Common myeloid progenitor, CD34-positive (primary cell): ENCODE data around the gene SIGLEC6. TPM values are rescaled to one million over a fixed set of nuclear protein-coding genes. Genes with fewer than 3 reads are reported as not detected.

ENCODE experiments used
- CTCF ChIA-PET: fragments of 350-600 bp; sonication (Branson Sonifier 250); formaldehyde crosslinking; loops from one replicate; lab custom pipeline; 2021; ENCODE audit warnings: antibody characterized with exemption; lab: Charles Lee
- POLR2A ChIA-PET: fragments of 350-600 bp; sonication (Branson Sonifier 250); formaldehyde crosslinking; loops from one replicate; lab custom pipeline; 2021; ENCODE audit warnings: antibody characterized with exemption; lab: Charles Lee
- DNase-seq, 3 donors: peaks; one replicate each; pipeline versions ENCODE4 v3.0.0 to v3.0.0-alpha.2; 2013
- H3K27ac ChIP-seq, 2 experiments: 1 replicate in 1 of 2; 2 replicates in 1 of 2; pipeline ENCODE4 v1.7.0; 2013; ENCODE audit warnings: inconsistent platforms in 2 of 2, low read length in 2 of 2, mild to moderate bottlenecking in 2 of 2, low read depth in 1 of 2, moderate library complexity in 1 of 2; ENCODE audit not compliant: severe bottlenecking in 2 of 2, insufficient read depth in 1 of 2, poor library complexity in 1 of 2
- H3K27me3 ChIP-seq, 5 experiments: replicated peaks in 2 of 5; 1 replicate in 3 of 5; 2 replicates in 2 of 5; pipeline versions ENCODE4 v1.6.1 to v1.7.0; 2013; ENCODE audit warnings: low read length in 4 of 5, mild to moderate bottlenecking in 2 of 5, moderate library complexity in 2 of 5, inconsistent platforms in 1 of 5; ENCODE audit not compliant: insufficient read depth in 5 of 5, control insufficient read depth in 4 of 5
- H3K36me3 ChIP-seq, 4 experiments: 1 replicate in 2 of 4; 2 replicates in 2 of 4; pipeline versions ENCODE4 v1.6.1 to v1.7.0; 2013; ENCODE audit warnings: low read length in 3 of 4, control low read depth in 1 of 4, mild to moderate bottlenecking in 1 of 4; ENCODE audit not compliant: control insufficient read depth in 4 of 4, insufficient read depth in 4 of 4
- H3K4me1 ChIP-seq, 4 experiments: 1 replicate in 3 of 4; 2 replicates in 1 of 4; pipeline versions ENCODE4 v1.6.1 to v1.7.1; 2013; ENCODE audit warnings: low read length in 3 of 4, mild to moderate bottlenecking in 3 of 4, control low read depth in 1 of 4, inconsistent platforms in 1 of 4, moderate library complexity in 1 of 4; ENCODE audit not compliant: control insufficient read depth in 4 of 4, insufficient read depth in 4 of 4; ENCODE audit errors: control extremely low read depth in 1 of 4
- H3K4me3 ChIP-seq, 7 experiments: 1 replicate in 4 of 7; 2 replicates in 3 of 7; pipeline versions ENCODE4 v1.5.1 to v1.7.0; 2013; ENCODE audit warnings: mild to moderate bottlenecking in 7 of 7, low read length in 6 of 7, moderate library complexity in 6 of 7, inconsistent platforms in 2 of 7, low read depth in 2 of 7, control low read depth in 1 of 7; ENCODE audit not compliant: insufficient read depth in 4 of 7, control insufficient read depth in 1 of 7; ENCODE audit errors: extremely low read depth in 1 of 7
- H3K9me3 ChIP-seq, 5 experiments: 1 replicate in 4 of 5; 2 replicates in 1 of 5; pipeline versions ENCODE4 v1.6.1 to v1.7.1; 2013; ENCODE audit warnings: low read length in 4 of 5, mild to moderate bottlenecking in 2 of 5, inconsistent platforms in 1 of 5, low read depth in 1 of 5, moderate library complexity in 1 of 5; ENCODE audit not compliant: control insufficient read depth in 4 of 5, insufficient read depth in 2 of 5; ENCODE audit errors: control extremely low read depth in 1 of 5
- WGBS: methylation state at CpG from one replicate; pipeline ENCODE4 v1.1.5; 2013; ENCODE audit not compliant: insufficient coverage; 5-methylcytosine and 5-hydroxymethylcytosine counted together
- polyA plus RNA-seq: library from polyadenylated mRNA; unstranded; fragments of 120-200 nt; gene quantifications from one replicate; pipeline ENCODE4 v1.2.1, GENCODE V29; 2013

SIGLEC6 gene
- polyA plus RNA-seq: 0.45 TPM

- H3K27me3 ChIP-seq: peaks cover 0 to 3% (median 0%) of the 10 kb centered on the region in 5 experiments
- no peaks in the 10 kb centered on the region for H3K36me3 ChIP-seq
- H3K27ac ChIP-seq: peak within 1 kb of the TSS in 1 of 2 experiments; percentile 63
- WGBS: 13% methylated on average over 16 of the region's 25 CpGs
- H3K4me3 ChIP-seq: peak within 1 kb of the TSS in 5 of 7 experiments; percentile 20 to 52 (median 29)
- peak; percentile 88 to 97 (median 96) for DNase-seq
- peaks cover 0 to 1% (median 0%) of the 10 kb centered on the region in 5 experiments for H3K9me3 ChIP-seq
- peaks cover 0 to 34% (median 16%) of the 10 kb centered on the region in 4 experiments for H3K4me1 ChIP-seq
- ChIA-PET POLR2A (no interaction called here), CTCF (interaction anchor here (1.0 to 1.4 kb wide), 7 partner anchors 9 to 58 kb away, joined by 3 to 6 read pairs (median 3); no protein-coding TSS in a partner anchor)
These were observed at the start of gene SIGLEC6 for GRCh38 chr19:51531349-51532315. SIGLEC6 (minus strand) TSS chr19:51531670; CDS start chr19:51531648, 22 bp downstream.

DNA sequence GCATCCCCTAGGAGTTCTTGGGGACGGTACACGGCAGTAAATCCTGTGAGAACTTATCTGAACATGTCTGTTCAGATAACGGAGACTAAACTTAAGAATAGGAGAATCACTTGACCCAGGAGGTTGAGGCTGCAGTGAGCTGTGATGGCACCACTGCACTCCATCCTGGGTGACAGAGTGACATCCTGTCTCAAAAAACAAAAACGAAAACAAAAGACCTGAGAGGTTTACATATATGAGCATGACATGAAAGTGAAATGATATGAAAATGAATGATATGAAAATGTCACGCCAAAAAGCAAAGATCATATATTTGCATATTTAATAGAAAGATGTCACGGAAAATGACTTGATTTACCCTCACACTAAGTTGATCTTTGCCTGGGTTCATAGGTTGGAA, 45.4 kb upstream of the SIGLEC6 start:
- peaks cover 7 to 42% (median 33%) of the 10 kb centered on the region in 4 experiments for H3K36me3 ChIP-seq
- no peaks in the 10 kb centered on the region for H3K27me3 ChIP-seq
- no peak overlapping the region for H3K27ac ChIP-seq
- POLR2A ChIA-PET: no interaction called here
- H3K9me3 ChIP-seq: peaks cover 0 to 1% (median 0%) of the 10 kb centered on the region in 5 experiments
- no peak overlapping the region for H3K4me3 ChIP-seq
- CTCF ChIA-PET: interaction anchor here (1.5 kb wide), 1 partner anchor 104 kb away, joined by 4 read pairs; no protein-coding TSS in a partner anchor
- 94% methylated on average over 4 of the region's 6 CpGs for WGBS
- H3K4me1 ChIP-seq: peaks cover 0 to 19% (median 14%) of the 10 kb centered on the region in 4 experiments
- DNase-seq: no peak

DNA sequence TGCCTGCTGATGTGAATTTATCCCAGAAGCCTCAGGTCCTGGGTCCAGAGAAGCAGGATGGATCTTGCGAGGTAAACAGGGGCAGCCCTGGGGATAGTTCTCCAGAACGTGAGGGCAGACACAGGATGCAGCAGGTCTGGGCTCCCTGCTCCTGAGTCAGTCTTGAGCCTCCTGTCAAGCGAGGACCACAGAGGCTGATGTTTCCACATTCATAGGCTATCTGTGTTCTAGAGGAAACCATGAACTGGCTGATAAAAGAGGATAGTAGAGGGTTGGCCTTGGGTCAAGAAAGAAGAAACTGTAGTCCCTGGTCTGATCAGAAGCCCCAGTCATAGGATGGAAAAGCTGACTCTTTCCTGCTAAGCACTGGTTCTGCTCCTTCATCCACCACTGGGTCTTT, 41.9 kb upstream of the SIGLEC6 start:
- Histone ChIP-seq H3K9me3 (no peaks in the 10 kb centered on the region), H3K27me3 (peaks cover 0 to 9% (median 0%) of the 10 kb centered on the region in 5 experiments), H3K27ac (peak overlapping the region in 1 of 2 experiments; percentile 79), H3K4me3 (no peak overlapping the region), H3K36me3 (peaks cover 4 to 26% (median 14%) of the 10 kb centered on the region in 4 experiments), H3K4me1 (peaks cover 0 to 24% (median 18%) of the 10 kb centered on the region in 4 experiments)
- POLR2A ChIA-PET: interaction anchor here (1.5 kb wide), 1 partner anchor 27 kb away, joined by 3 read pairs; no protein-coding TSS in a partner anchor
- CTCF ChIA-PET: interaction anchor here (1.2 to 1.3 kb wide), 2 partner anchors 58 to 86 kb away, joined by 3 read pairs; no protein-coding TSS in a partner anchor
- no peak for DNase-seq
- WGBS: 79% methylated on average over 3 of the region's 3 CpGs

- POLR2A ChIA-PET: interaction anchor here (1.5 kb wide), 1 partner anchor 26 kb away, joined by 3 read pairs; no protein-coding TSS in a partner anchor
- Histone ChIP-seq H3K9me3 (no peaks in the 10 kb centered on the region), H3K36me3 (peaks cover 4 to 26% (median 14%) of the 10 kb centered on the region in 4 experiments), H3K4me1 (peaks cover 0 to 24% (median 18%) of the 10 kb centered on the region in 4 experiments), H3K27me3 (peaks cover 0 to 10% (median 0%) of the 10 kb centered on the region in 5 experiments), H3K4me3 (peak overlapping the region in 1 of 7 experiments; percentile 85), H3K27ac (peak overlapping the region in 1 of 2 experiments; percentile 79)
- CTCF ChIA-PET: interaction anchor here (1.2 to 1.3 kb wide), 2 partner anchors 57 to 87 kb away, joined by 3 read pairs; no protein-coding TSS in a partner anchor
- 100% methylated on average over 3 of the region's 4 CpGs for WGBS
- DNase-seq: no peak
These were observed 41.4 kb upstream of the SIGLEC6 start for GRCh38 chr19:51572908-51573307.

- DNase-seq: peak; percentile 56 to 84 (median 69)
- Histone ChIP-seq H3K9me3 (no peaks in the 10 kb centered on the region), H3K27ac (peak overlapping the region in 1 of 2 experiments; percentile 79), H3K27me3 (peaks cover 0 to 10% (median 0%) of the 10 kb centered on the region in 5 experiments), H3K4me3 (peak overlapping the region in 5 of 7 experiments; percentile 33 to 89 (median 86)), H3K36me3 (peaks cover 4 to 26% (median 14%) of the 10 kb centered on the region in 4 experiments), H3K4me1 (peaks cover 0 to 24% (median 20%) of the 10 kb centered on the region in 4 experiments)
- ChIA-PET POLR2A (interaction anchor here (1.5 kb wide), 1 partner anchor 26 kb away, joined by 3 read pairs; no protein-coding TSS in a partner anchor), CTCF (interaction anchor here (1.2 to 1.3 kb wide), 2 partner anchors 57 to 87 kb away, joined by 3 read pairs; no protein-coding TSS in a partner anchor)
- 6% methylated on average over 2 of the region's 3 CpGs for WGBS
These were observed 40.9 kb upstream of the SIGLEC6 start for GRCh38 chr19:51572410-51572809.

DNA sequence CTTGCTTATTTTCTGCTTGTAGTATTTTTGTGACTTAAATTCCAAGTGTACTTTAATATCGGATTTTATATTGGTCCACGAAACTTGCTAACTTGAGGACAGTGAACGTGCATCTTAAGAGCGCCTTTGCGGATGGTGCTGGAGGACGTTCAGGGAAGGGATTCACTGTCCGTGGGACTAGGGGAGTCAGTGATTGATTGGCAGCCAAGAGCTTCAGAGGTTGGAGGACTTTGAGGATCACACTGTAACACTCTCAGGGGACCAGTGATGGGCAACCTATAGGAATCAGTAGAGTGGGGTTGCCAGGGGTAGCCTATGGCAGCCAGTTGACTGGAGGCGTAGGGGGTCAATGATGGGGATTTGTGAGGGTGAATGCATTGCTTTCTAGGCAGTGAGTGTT, 40.1 kb upstream of the SIGLEC6 start:
- ChIA-PET POLR2A (interaction anchor here (0.6 kb wide), 1 partner anchor 1173 kb away, joined by 3 read pairs; no protein-coding TSS in a partner anchor), CTCF (interaction anchor here (1.0 to 1.5 kb wide), 5 partner anchors 9 to 99 kb away, joined by 3 to 5 read pairs (median 3); no protein-coding TSS in a partner anchor)
- Histone ChIP-seq H3K27ac (peak overlapping the region; percentile 71 to 79), H3K9me3 (no peaks in the 10 kb centered on the region), H3K4me3 (peak overlapping the region in 6 of 7 experiments; percentile 78 to 89 (median 86)), H3K36me3 (peaks cover 4 to 25% (median 14%) of the 10 kb centered on the region in 4 experiments), H3K4me1 (peaks cover 0 to 26% (median 21%) of the 10 kb centered on the region in 4 experiments), H3K27me3 (peaks cover 0 to 10% (median 0%) of the 10 kb centered on the region in 5 experiments)
- DNase-seq: peak in 1 of 3 donors; percentile 33
- 9% methylated on average over 8 of the region's 8 CpGs for WGBS
